Measurements from ENCODE around the gene NKX1-1. TPM values are rescaled to one million over a fixed set of nuclear protein-coding genes. Genes with fewer than 3 reads are reported as not detected.

NKX1-1 gene
- total RNA-seq, 1 experiment from 2014 or later, result not detected

- in situ Hi-C loops (cut with HindIII; ENCODE audit: low pct_unique_long_range_greater_than_20kb, low sequenced_read_pairs), result no loop called here
- no peak for DNase-seq (ENCODE audit: low read depth)
These were observed 12.4 kb upstream of the NKX1-1 start for GRCh38 chr4:1418494-1419285.

GRCh38 chr4:1417522-1418390, 11.5 kb upstream of the NKX1-1 start:
- in situ Hi-C loops (cut with HindIII; ENCODE audit: low pct_unique_long_range_greater_than_20kb, low sequenced_read_pairs), result no loop called here
- no peak for DNase-seq (ENCODE audit: low read depth)

- in situ Hi-C loops (cut with HindIII; ENCODE audit: low pct_unique_long_range_greater_than_20kb, low sequenced_read_pairs), result no loop called here
- DNase-seq (ENCODE audit: low read depth), result no peak
These were observed 10.7 kb upstream of the NKX1-1 start for GRCh38 chr4:1416948-1417260.

- in situ Hi-C loops (cut with HindIII; ENCODE audit: low pct_unique_long_range_greater_than_20kb, low sequenced_read_pairs), result no loop called here
These were observed 10.1 kb upstream of the NKX1-1 start for GRCh38 chr4:1416051-1416947.

GRCh38 chr4:1415681-1415981, 9.4 kb upstream of the NKX1-1 start:
- DNase-seq (ENCODE audit: low read depth), result no peak
- in situ Hi-C loops (cut with HindIII; ENCODE audit: low pct_unique_long_range_greater_than_20kb, low sequenced_read_pairs), result no loop called here

More at GRCh38 chr4:1416051-1416947, 10.1 kb upstream of the NKX1-1 start:
- DNase-seq (ENCODE audit: low read depth), result no peak

GRCh38 chr4:1414831-1415680, 8.8 kb upstream of the NKX1-1 start:
- no peak for DNase-seq (ENCODE audit: low read depth)
- in situ Hi-C loops (cut with HindIII; ENCODE audit: low pct_unique_long_range_greater_than_20kb, low sequenced_read_pairs), result no loop called here

- no peak for DNase-seq (ENCODE audit: low read depth)
- in situ Hi-C loops (cut with HindIII; ENCODE audit: low pct_unique_long_range_greater_than_20kb, low sequenced_read_pairs), result no loop called here
These were observed 7.6 kb upstream of the NKX1-1 start for GRCh38 chr4:1413687-1414479.

- in situ Hi-C loops (cut with HindIII; ENCODE audit: low pct_unique_long_range_greater_than_20kb, low sequenced_read_pairs), result no loop called here
- no peak for DNase-seq (ENCODE audit: low read depth)
These were observed 7.0 kb upstream of the NKX1-1 start for GRCh38 chr4:1413204-1413663.

- in situ Hi-C loops (cut with HindIII; ENCODE audit: low pct_unique_long_range_greater_than_20kb, low sequenced_read_pairs), result no loop called here
- DNase-seq (ENCODE audit: low read depth), result no peak
These were observed 6.3 kb upstream of the NKX1-1 start for GRCh38 chr4:1412376-1413203.

GRCh38 chr4:1411436-1412375, 5.5 kb upstream of the NKX1-1 start:
- in situ Hi-C loops (cut with HindIII; ENCODE audit: low pct_unique_long_range_greater_than_20kb, low sequenced_read_pairs), result no loop called here
- no peak for DNase-seq (ENCODE audit: low read depth)

GRCh38 chr4:1410491-1411325, 4.5 kb upstream of the NKX1-1 start:
- peak; percentile 59 for DNase-seq (ENCODE audit: low read depth)
- in situ Hi-C loops (cut with HindIII; ENCODE audit: low pct_unique_long_range_greater_than_20kb, low sequenced_read_pairs), result no loop called here

- in situ Hi-C loops (cut with HindIII; ENCODE audit: low pct_unique_long_range_greater_than_20kb, low sequenced_read_pairs), result no loop called here
- no peak for DNase-seq (ENCODE audit: low read depth)
These were observed 3.5 kb upstream of the NKX1-1 start for GRCh38 chr4:1409491-1410425.

- DNase-seq (ENCODE audit: low read depth), result no peak
- in situ Hi-C loops (cut with HindIII; ENCODE audit: low pct_unique_long_range_greater_than_20kb, low sequenced_read_pairs), result no loop called here
These were observed 2.8 kb upstream of the NKX1-1 start for GRCh38 chr4:1409079-1409478.

- DNase-seq (ENCODE audit: low read depth), result no peak
- in situ Hi-C loops (cut with HindIII; ENCODE audit: low pct_unique_long_range_greater_than_20kb, low sequenced_read_pairs), result no loop called here
These were observed 2.2 kb upstream of the NKX1-1 start for GRCh38 chr4:1408418-1408817.
